CD4-positive, alpha-beta T cell (primary cell): Measurements from ENCODE around the gene ABCC2. TPM values are rescaled to one million over a fixed set of nuclear protein-coding genes. Genes with fewer than 3 reads are reported as not detected.

Experiments used
- ATAC-seq: fragments of 200-7000 bp; cut with Tn5 transposase; one replicate; pipeline ENCODE4 v1.10.0; 2022; ENCODE audit warnings: mild to moderate bottlenecking; ENCODE audit not compliant: poor library complexity
- CTCF ChIA-PET: fragments of 350-600 bp; sonication (Branson Sonifier 250); formaldehyde crosslinking; loops from one replicate; lab custom pipeline; 2021; ENCODE audit warnings: antibody characterized with exemption, inconsistent platforms; lab: Charles Lee
- POLR2A ChIA-PET: fragments of 350-600 bp; sonication (Branson Sonifier 250); formaldehyde crosslinking; loops from one replicate; lab custom pipeline; 2021; ENCODE audit warnings: antibody characterized with exemption, inconsistent platforms; lab: Charles Lee
- DNase-seq, 14 experiments: peaks; one replicate each; pipeline ENCODE4 v3.0.0-alpha.2; 2013 to 2020; ENCODE audit warnings: mixed read lengths in 2 of 14
- H3K27ac ChIP-seq, 2 donors: one replicate each; pipeline versions ENCODE4 v1.5.1 to v1.7.0; 2013; ENCODE audit warnings: low read length in 2 of 2, low read depth in 1 of 2, mild to moderate bottlenecking in 1 of 2
- H3K27me3 ChIP-seq, 2 experiments: 1 replicate in 1 of 2; 2 replicates in 1 of 2; pipeline versions ENCODE4 v1.6.1 to v1.7.0; 2013; ENCODE audit warnings: low read length in 2 of 2, control low read depth in 1 of 2, mild to moderate bottlenecking in 1 of 2, moderate library complexity in 1 of 2; ENCODE audit not compliant: insufficient read depth in 2 of 2, control insufficient read depth in 1 of 2
- H3K36me3 ChIP-seq: one replicate; pipeline ENCODE4 v1.6.1; 2013; ENCODE audit warnings: low read length, control low read depth; ENCODE audit not compliant: insufficient read depth
- H3K4me1 ChIP-seq: one replicate; pipeline ENCODE4 v1.6.1; 2013; ENCODE audit warnings: low read length, control low read depth; ENCODE audit not compliant: insufficient read depth
- H3K4me3 ChIP-seq: one replicate; pipeline ENCODE4 v1.5.1; 2013; ENCODE audit warnings: mild to moderate bottlenecking, low read length, moderate library complexity
- H3K9me3 ChIP-seq, 2 experiments: 1 replicate in 1 of 2; 2 replicates in 1 of 2; pipeline versions ENCODE4 v1.6.1 to v1.7.0; 2013; ENCODE audit warnings: low read length in 2 of 2, mild to moderate bottlenecking in 2 of 2, control low read depth in 1 of 2, moderate library complexity in 1 of 2; ENCODE audit not compliant: control insufficient read depth in 1 of 2, insufficient read depth in 1 of 2
- H3K27ac Mint-ChIP-seq: one replicate; pipeline ENCODE4 v1.8.0; 2020; ENCODE audit warnings: mixed read lengths
- H3K27me3 Mint-ChIP-seq: one replicate; pipeline ENCODE4 v1.8.0; 2021; ENCODE audit warnings: mixed read lengths
- H3K36me3 Mint-ChIP-seq: one replicate; pipeline ENCODE4 v1.8.0; 2021; ENCODE audit warnings: low read depth, mixed read lengths
- H3K4me1 Mint-ChIP-seq: one replicate; pipeline ENCODE4 v1.8.0; 2021; ENCODE audit warnings: low read depth, mixed read lengths
- H3K4me3 Mint-ChIP-seq: one replicate; pipeline ENCODE4 v1.8.0; 2020; ENCODE audit warnings: mild to moderate bottlenecking, mixed read lengths
- H3K9me3 Mint-ChIP-seq: one replicate; pipeline ENCODE4 v1.8.0; 2020; ENCODE audit warnings: mixed read lengths
- CTCF ChIP-seq: fragments of 200-600 bp; IDR thresholded peaks from one replicate; pipeline ENCODE4 v1.8.0; 2022; ENCODE audit warnings: antibody characterized with exemption, mild to moderate bottlenecking
- intact Hi-C, 2 experiments: fragments of 100-400 bp; cut with DNase I in 1 of 2; cut with micrococcal nuclease in 1 of 2; formaldehyde crosslinking; loops; one replicate each; pipeline versions ENCODE4 v1.15.1 to v1.9.0; 2023 to 2025; cut with DNase I, micrococcal nuclease
- total RNA-seq, 174 experiments: library from RNA in 2 of 174; stranded (reverse) in 2 of 174; gene quantifications; one replicate each; pipeline ENCODE4 v1.2.3 and lab custom pipeline; 2021 to 2026

The ABCC2 gene
- total RNA-seq, 2 experiments from 2014 or later: 3.0 to 3.4 TPM

- Mint-ChIP-seq H3K27me3 (no peaks in the 10 kb centered on the region), H3K9me3 (no peaks in the 10 kb centered on the region), H3K36me3 (peaks cover 92% of the 10 kb centered on the region), H3K4me3 (no peak overlapping the region), H3K27ac (no peak overlapping the region), H3K4me1 (peaks cover 5% of the 10 kb centered on the region)
- no peaks in the 10 kb centered on the region for H3K27me3 ChIP-seq
- H3K4me3 ChIP-seq: no peak overlapping the region
- H3K4me1 ChIP-seq: no peaks in the 10 kb centered on the region
- ChIA-PET POLR2A (interaction anchor here (1.1 kb wide), 1 partner anchor 90 kb away, joined by 3 read pairs; the partner anchor contains the start of gene ENTPD7), CTCF (no interaction called here)
- intact Hi-C loops: no loop called here
- peaks cover 91% of the 10 kb centered on the region for H3K36me3 ChIP-seq
- ATAC-seq: no peak
- H3K9me3 ChIP-seq: no peaks in the 10 kb centered on the region
- no peak overlapping the region for H3K27ac ChIP-seq
- DNase-seq: no peak
- TF ChIP-seq CTCF: no peak
Measured at GRCh38 chr10:99748823-99749451, 33.5 kb upstream of the ABCC2 start.

GRCh38 chr10:99750641-99751040, 31.8 kb upstream of the ABCC2 start:
- H3K4me3 Mint-ChIP-seq: no peak overlapping the region
- DNase-seq: no peak
- Histone ChIP-seq H3K36me3 (peaks cover 93% of the 10 kb centered on the region), H3K4me1 (no peaks in the 10 kb centered on the region), H3K27me3 (no peaks in the 10 kb centered on the region), H3K27ac (no peak overlapping the region), H3K4me3 (no peak overlapping the region), H3K9me3 (no peaks in the 10 kb centered on the region)
- ATAC-seq: no peak
- no peak overlapping the region for H3K27ac Mint-ChIP-seq
- CTCF ChIA-PET: no interaction called here
- POLR2A ChIA-PET: no interaction called here
- H3K4me1 Mint-ChIP-seq: peaks cover 5% of the 10 kb centered on the region
- H3K9me3 Mint-ChIP-seq: no peaks in the 10 kb centered on the region
- intact Hi-C loops: no loop called here
- H3K36me3 Mint-ChIP-seq: peaks cover 92% of the 10 kb centered on the region
- no peak for TF ChIP-seq CTCF
- H3K27me3 Mint-ChIP-seq: no peaks in the 10 kb centered on the region

GRCh38 chr10:99754670-99755069, 27.8 kb upstream of the ABCC2 start:
- Mint-ChIP-seq H3K4me1 (no peaks in the 10 kb centered on the region), H3K27ac (no peak overlapping the region), H3K4me3 (no peak overlapping the region), H3K27me3 (no peaks in the 10 kb centered on the region), H3K9me3 (no peaks in the 10 kb centered on the region), H3K36me3 (peaks cover 95% of the 10 kb centered on the region)
- no peak overlapping the region for H3K27ac ChIP-seq
- H3K9me3 ChIP-seq: no peaks in the 10 kb centered on the region
- DNase-seq (no peak), ATAC-seq (no peak)
- intact Hi-C loops: no loop called here
- no peaks in the 10 kb centered on the region for H3K27me3 ChIP-seq
- CTCF ChIA-PET: no interaction called here
- POLR2A ChIA-PET: no interaction called here
- peaks cover 88% of the 10 kb centered on the region for H3K36me3 ChIP-seq
- no peak overlapping the region for H3K4me3 ChIP-seq
- no peak for TF ChIP-seq CTCF
- H3K4me1 ChIP-seq: no peaks in the 10 kb centered on the region
